ENCODE measurements around the gene C4orf54.

The C4orf54 gene

DNA sequence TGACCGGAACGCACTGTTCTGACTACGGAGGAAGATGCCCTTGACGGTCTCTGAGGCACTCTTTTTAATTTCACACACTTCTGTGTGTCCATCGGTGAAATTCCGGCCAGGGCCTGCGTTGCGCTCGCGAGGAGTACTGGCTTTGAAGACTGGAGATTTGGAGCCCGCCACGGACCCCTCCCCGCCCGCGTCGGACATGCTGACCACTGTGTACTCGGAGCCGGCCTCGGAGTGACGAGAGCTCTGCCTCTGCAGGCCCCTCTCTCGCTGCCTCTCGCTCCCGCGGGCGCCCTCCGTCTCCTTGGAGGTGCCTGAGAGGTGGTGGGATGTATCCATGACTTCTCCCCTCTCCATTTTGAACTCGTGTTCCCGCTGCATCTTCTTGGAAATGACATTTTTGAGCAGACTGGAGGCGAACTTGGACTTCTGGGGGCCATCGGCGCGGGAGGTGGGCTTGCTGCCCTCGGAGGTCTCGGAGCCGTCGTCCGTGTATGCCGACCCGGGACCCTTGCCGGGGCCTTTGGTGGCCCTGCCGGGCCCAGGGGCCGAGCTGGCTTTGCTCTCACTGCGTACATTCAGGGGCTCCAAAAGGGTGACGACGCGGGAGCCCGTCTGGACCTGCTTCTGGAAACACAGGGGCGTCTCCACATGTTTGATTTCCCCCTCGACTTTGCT lies 5.7 kb downstream of the C4orf54 start:
- DNase-seq: no peak

GRCh38 chr4:99651016-99651769 lies 6.4 kb downstream of the C4orf54 start:
- DNase-seq: no peak

DNA sequence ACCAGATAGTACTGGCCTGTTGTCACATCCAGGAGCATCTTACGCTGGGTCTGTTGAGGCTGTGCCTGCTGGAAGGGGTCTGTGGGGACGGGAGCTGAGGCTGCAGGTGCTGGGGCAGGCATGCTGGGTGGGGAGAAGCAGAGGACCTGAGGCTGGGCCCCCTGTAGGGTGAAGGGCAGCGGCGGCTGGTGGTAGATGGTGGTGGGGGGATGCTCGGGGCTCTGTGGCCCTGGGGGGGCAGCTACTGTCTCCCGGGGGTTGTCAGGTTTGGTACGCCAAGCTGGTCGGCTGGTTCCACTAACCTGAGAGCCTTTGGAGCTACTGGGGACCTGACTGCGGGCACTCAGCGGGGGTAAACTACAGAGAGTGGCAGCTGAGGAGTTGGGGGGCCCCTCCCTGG lies 7.8 kb downstream of the C4orf54 start:
- no peak for DNase-seq

DNA sequence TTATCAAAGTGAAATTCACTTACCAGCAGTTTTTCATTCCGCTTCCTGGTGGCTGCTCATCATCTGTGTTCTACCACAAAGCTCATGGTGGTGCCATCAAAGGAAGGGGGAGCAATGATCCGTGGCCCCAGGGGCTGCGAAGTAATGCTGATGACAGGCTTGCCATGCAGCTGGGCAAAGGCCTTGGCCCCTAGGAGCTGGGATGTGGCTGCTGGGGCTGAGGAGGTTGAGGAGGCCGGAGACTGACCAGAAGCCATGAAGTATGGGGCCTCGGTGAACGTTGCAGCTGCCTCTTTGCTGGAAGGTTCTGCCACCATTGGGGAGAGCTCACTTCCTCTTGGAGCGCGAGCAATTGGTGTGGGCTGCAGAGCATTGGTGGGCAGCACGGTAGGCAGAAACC lies 8.4 kb downstream of the C4orf54 start:
- DNase-seq: no peak

GRCh38 chr4:99648321-99648720 lies 9.3 kb downstream of the C4orf54 start:
- DNase-seq: no peak

GRCh38 chr4:99647071-99647470 lies 10.6 kb downstream of the C4orf54 start:
- DNase-seq: no peak

DNA sequence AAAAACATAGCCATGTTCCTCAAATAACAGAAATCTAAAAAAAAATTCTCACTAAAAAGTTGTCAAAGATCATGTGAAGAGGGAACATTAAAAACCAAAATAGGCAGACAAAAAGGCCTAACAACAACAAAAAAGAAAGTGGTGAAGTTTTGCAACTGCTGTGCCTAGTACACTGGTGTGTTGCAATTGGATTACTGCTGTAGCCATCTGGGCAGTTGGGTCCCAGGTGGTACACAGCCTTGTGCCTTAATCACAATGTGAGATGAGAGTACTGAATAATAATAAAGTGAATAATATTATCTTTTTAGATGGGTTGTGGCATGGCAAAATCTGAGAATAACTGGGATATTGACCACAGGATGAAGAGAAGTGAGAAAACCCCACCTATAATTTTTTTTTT lies 12.0 kb downstream of the C4orf54 start:
- no peak for DNase-seq

DNA sequence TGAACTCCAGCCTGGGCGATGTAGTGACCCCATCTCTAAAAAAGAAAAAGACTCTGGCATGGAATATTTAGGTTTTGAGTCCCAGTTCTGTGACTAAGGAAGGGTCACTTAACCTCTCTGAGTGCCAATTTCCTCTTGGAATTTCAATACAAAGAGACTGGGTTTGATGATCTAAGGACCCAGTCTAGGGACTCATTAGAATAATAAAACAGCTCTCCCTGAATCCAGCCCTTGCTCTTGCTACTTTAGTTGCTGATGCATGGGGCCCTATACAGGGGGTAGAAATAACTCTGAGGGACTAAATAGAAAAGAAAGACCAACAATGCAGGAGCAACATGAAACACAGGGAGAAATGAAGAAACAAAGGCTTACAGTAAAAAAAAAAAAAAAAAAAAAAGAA lies 12.6 kb downstream of the C4orf54 start:
- no peak for DNase-seq

DNA sequence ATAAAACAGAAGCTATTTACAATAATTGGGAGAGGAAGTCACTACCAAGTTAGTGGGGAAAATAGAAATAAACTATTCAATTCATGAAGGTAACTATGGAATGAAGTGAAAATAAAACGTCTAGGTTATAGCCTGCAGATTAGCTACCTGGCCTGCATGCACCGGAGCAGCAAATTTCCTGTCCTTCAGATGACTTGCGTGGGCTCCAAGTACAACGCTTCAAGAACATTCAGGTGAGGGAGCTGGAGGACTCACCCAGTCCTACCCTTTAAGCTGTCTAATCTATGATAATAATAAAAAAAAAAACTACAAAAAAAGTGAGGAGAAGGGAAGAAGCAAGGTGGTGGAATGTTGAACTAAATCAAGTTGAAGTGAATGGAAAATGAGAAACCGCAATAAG lies 13.2 kb downstream of the C4orf54 start:
- no peak for DNase-seq

GRCh38 chr4:99642725-99643489 lies 14.7 kb downstream of the C4orf54 start:
- DNase-seq: no peak

- no peak for DNase-seq
Observed at GRCh38 chr4:99640676-99641075, 17.0 kb downstream of the C4orf54 start.

DNA sequence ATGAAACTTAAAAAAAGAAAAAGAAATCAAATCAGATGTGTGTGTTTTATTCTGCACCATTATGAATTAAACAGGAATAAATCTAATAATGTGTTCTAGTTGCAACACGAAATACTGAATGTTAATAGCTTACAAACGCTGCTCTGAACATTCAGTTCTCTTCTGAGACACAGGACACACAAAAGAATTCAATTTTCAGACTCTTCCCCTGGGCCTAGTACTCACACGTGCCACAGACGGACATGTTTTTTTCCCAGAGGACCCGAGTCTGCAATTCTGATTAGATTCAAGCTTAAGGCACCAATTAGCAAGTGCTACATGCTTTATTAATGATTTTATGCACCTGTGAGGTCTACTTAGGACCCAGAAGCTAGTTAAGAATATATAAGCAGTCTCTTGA lies 20.5 kb downstream of the C4orf54 start:
- no peak for DNase-seq

- DNase-seq: no peak
Observed at GRCh38 chr4:99636422-99636821, 21.2 kb downstream of the C4orf54 start.

- no peak for DNase-seq
Observed at GRCh38 chr4:99635601-99636000, 22.0 kb downstream of the C4orf54 start.

- no peak for DNase-seq
Observed at GRCh38 chr4:99634742-99635360, 22.8 kb downstream of the C4orf54 start.

- no peak for DNase-seq
Observed at GRCh38 chr4:99633772-99634171, 23.9 kb downstream of the C4orf54 start.

GRCh38 chr4:99630857-99631360 lies 26.7 kb downstream of the C4orf54 start:
- DNase-seq: no peak

GRCh38 chr4:99629962-99630554 lies 27.6 kb downstream of the C4orf54 start:
- no peak for DNase-seq

GRCh38 chr4:99628040-99628439 lies 29.6 kb downstream of the C4orf54 start:
- no peak for DNase-seq

DNA sequence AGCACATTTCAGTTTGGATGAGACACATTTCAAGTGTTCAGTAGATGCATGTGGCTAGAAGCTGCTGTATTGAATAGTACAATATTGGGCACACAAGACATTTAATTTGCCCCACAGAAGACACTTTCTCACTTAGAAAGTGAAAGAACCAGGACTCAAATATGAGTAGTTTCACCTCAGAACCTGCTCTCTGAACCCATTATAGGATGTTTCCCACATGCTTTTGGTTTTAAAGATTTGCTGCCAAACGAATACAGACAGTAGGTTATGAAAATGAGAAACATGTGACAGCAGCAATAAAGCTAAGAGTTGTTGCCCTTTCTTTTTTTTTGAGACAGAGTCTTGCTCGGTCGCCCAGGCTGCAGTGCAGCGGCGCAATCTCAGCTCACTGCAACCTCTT lies 32.3 kb downstream of the C4orf54 start:
- DNase-seq: no peak

DNA sequence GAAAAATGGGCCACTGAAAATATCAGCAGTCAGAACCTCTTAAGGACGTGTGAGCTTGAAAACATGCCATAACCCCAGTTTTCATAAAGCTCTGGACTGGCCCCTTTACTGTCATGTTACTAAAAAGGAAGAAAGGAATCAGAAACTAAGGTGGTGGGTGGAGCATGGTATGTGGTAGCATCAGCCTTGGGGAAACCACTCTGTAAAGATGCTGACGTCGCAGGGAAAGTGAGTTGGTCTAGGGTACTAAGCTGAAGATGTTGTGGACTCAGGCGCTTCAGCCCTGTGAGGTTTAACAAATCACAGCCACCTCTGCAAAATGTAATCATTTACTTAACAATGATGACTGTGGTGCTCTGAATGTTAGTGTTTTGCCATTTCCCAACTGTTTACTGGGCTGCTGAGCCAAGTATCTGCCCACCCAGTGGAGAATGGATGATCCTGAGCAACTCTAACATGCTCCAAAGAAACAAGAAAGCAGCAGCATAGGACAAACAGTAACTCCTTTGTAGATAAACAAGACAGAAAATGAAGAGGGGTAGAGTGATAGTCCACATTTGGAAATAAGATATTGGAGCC lies 33.4 kb downstream of the C4orf54 start:
- DNase-seq: no peak

DNA sequence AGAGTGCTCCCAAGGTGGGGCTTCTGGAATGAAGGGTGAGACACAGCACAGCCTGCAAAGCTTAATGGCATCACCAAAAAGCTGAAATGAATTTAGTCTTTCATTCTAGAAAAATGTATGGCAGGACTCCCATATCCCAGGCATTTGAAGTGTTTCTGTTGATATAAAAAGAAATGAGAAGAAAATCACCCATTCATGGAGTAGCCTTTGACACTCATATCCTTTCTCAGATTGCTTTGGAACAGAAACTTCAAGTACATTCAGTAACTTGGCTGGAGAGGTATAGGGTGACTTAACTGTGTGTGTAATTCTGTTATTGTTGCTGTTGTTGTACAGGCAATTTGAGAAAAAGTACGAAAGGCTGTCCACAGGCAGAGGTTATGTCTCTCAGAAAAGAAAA lies 35.3 kb downstream of the C4orf54 start:
- no peak for DNase-seq

Data from fibroblast of skin of abdomen (primary cell).